Trophoblast cell (in vitro differentiated cells and primary cell): Measurements from ENCODE around the gene KRTAP13-3. TPM values are rescaled to one million over a fixed set of nuclear protein-coding genes. Genes with fewer than 3 reads are reported as not detected.

Experiments used
- DNase-seq, 2 donors: peaks; one replicate each; pipeline ENCODE4 v3.0.0-alpha.2; 2016
- H2AFZ ChIP-seq: 2 replicates; pipeline ENCODE4 v1.6.1; 2013; ENCODE audit warnings: low read length, moderate library complexity, mild to moderate bottlenecking; ENCODE audit not compliant: insufficient read depth, poor library complexity
- H2AK5ac ChIP-seq: 2 replicates; pipeline ENCODE4 v1.6.1; 2013; ENCODE audit warnings: mild to moderate bottlenecking, low read length
- H2BK120ac ChIP-seq: 2 replicates; pipeline ENCODE4 v1.6.1; 2013; ENCODE audit warnings: low read length, mild to moderate bottlenecking, moderate library complexity; ENCODE audit not compliant: insufficient read depth, poor library complexity
- H2BK12ac ChIP-seq: 2 replicates; pipeline ENCODE4 v1.6.1; 2013; ENCODE audit warnings: mild to moderate bottlenecking, low read length, moderate library complexity
- H2BK5ac ChIP-seq: 2 replicates; pipeline ENCODE4 v1.6.1; 2013; ENCODE audit warnings: low read length, low read depth, moderate library complexity, mild to moderate bottlenecking; ENCODE audit not compliant: poor library complexity
- H3K14ac ChIP-seq: 2 replicates; pipeline ENCODE4 v1.6.1; 2013; ENCODE audit warnings: mild to moderate bottlenecking, low read length
- H3K18ac ChIP-seq: 2 replicates; pipeline ENCODE4 v1.6.1; 2013; ENCODE audit warnings: mild to moderate bottlenecking, low read length
- H3K23ac ChIP-seq: 2 replicates; pipeline ENCODE4 v1.6.1; 2013; ENCODE audit warnings: low read length
- H3K27ac ChIP-seq: 2 replicates; pipeline ENCODE4 v1.5.1; 2013; ENCODE audit warnings: low read depth, mild to moderate bottlenecking, inconsistent platforms, low read length, moderate library complexity
- H3K27me3 ChIP-seq: 2 replicates; pipeline ENCODE4 v1.6.1; 2013; ENCODE audit warnings: inconsistent platforms, mild to moderate bottlenecking, low read length, moderate library complexity; ENCODE audit not compliant: insufficient read depth
- H3K36me3 ChIP-seq, 2 experiments: 1 replicate in 1 of 2; 2 replicates in 1 of 2; pipeline ENCODE4 v1.6.1; 2013; ENCODE audit warnings: low read length in 2 of 2, mild to moderate bottlenecking in 2 of 2, moderate library complexity in 1 of 2; ENCODE audit not compliant: insufficient read depth in 2 of 2, control insufficient read depth in 1 of 2
- H3K4ac ChIP-seq: 2 replicates; pipeline ENCODE4 v1.6.1; 2013; ENCODE audit warnings: low read depth, mild to moderate bottlenecking, low read length, moderate library complexity
- H3K4me1 ChIP-seq, 2 experiments: 1 replicate in 1 of 2; 2 replicates in 1 of 2; pipeline ENCODE4 v1.6.1; 2013; ENCODE audit warnings: low read length in 2 of 2, mild to moderate bottlenecking in 2 of 2, moderate library complexity in 1 of 2; ENCODE audit not compliant: insufficient read depth in 2 of 2, control insufficient read depth in 1 of 2
- H3K4me2 ChIP-seq: 2 replicates; pipeline ENCODE4 v1.6.1; 2013; ENCODE audit warnings: inconsistent platforms, mild to moderate bottlenecking, low read length, moderate library complexity
- H3K4me3 ChIP-seq: 2 replicates; pipeline ENCODE4 v1.5.1; 2013; ENCODE audit warnings: mild to moderate bottlenecking, low read depth, low read length, inconsistent platforms
- H3K79me1 ChIP-seq: one replicate; pipeline ENCODE4 v1.6.1; 2013; ENCODE audit warnings: low read length
- H3K79me2 ChIP-seq: 2 replicates; pipeline ENCODE4 v1.6.1; 2013; ENCODE audit warnings: low read length, mild to moderate bottlenecking; ENCODE audit not compliant: control insufficient read depth, insufficient read depth, poor library complexity
- H3K9ac ChIP-seq: 2 replicates; pipeline ENCODE4 v1.6.1; 2013; ENCODE audit warnings: mild to moderate bottlenecking, low read length
- H3K9me3 ChIP-seq: 2 replicates; pipeline ENCODE4 v1.6.1; 2013; ENCODE audit warnings: low read depth, mild to moderate bottlenecking, control low read depth, inconsistent platforms, low read length; ENCODE audit not compliant: insufficient read depth
- H4K12ac ChIP-seq: 2 replicates; pipeline ENCODE4 v1.6.1; 2013; ENCODE audit warnings: low read depth, mild to moderate bottlenecking, low read length, moderate library complexity
- H4K8ac ChIP-seq: 2 replicates; pipeline ENCODE4 v1.6.1; 2013; ENCODE audit warnings: low read depth, mild to moderate bottlenecking, low read length, moderate library complexity
- H4K91ac ChIP-seq: one replicate; pipeline ENCODE4 v1.6.1; 2013; ENCODE audit warnings: low read depth, mild to moderate bottlenecking, low read length, moderate library complexity
- WGBS: extraction: QIAGEN DNeasy Blood & Tissue Kit; methylation state at CpG from one replicate; pipeline ENCODE4 v1.1.7; 2013; ENCODE audit warnings: missing lambda C conversion rate; ENCODE audit not compliant: insufficient read length, insufficient coverage; ENCODE audit errors: extremely low coverage; 5-methylcytosine and 5-hydroxymethylcytosine counted together
- polyA plus RNA-seq: library from polyadenylated mRNA; stranded (reverse); fragments of 200-250 nt; gene quantifications from 2 replicates; pipeline ENCODE4 v1.2.3, GENCODE V29; 2013

KRTAP13-3 gene
- polyA plus RNA-seq: not detected in 2 replicates

- Histone ChIP-seq H3K27ac (no peak within 1 kb of the TSS), H3K36me3 (no peaks in the 10 kb centered on the region), H3K14ac (no peak within 1 kb of the TSS), H2BK5ac (no peak within 1 kb of the TSS), H3K9ac (no peak within 1 kb of the TSS), H2BK12ac (no peak within 1 kb of the TSS), H2AK5ac (no peak within 1 kb of the TSS), H4K91ac (no peak within 1 kb of the TSS), H3K18ac (no peak within 1 kb of the TSS), H3K23ac (no peak within 1 kb of the TSS), H3K4me3 (no peak within 1 kb of the TSS), H2BK120ac (no peak within 1 kb of the TSS), H4K12ac (no peak within 1 kb of the TSS), H2AFZ (no peak within 1 kb of the TSS), H3K79me1 (no peaks in the 10 kb centered on the region), H3K9me3 (no peaks in the 10 kb centered on the region), H3K27me3 (no peaks in the 10 kb centered on the region), H3K79me2 (no peaks in the 10 kb centered on the region), H3K4me2 (no peak within 1 kb of the TSS), H4K8ac (no peak within 1 kb of the TSS), H3K4ac (no peak within 1 kb of the TSS), H3K4me1 (no peaks in the 10 kb centered on the region)
- WGBS: no CpG with 5 or more reads among the region's 5 CpGs
- no peak for DNase-seq
Observed at GRCh38 chr21:30425826-30426225, at the start of gene KRTAP13-3. KRTAP13-3 (minus strand) TSS chr21:30425926; CDS start chr21:30425912, 14 bp downstream.

- H3K4me1 ChIP-seq: no peaks in the 10 kb centered on the region
- no peak overlapping the region for H3K27ac ChIP-seq
- DNase-seq: no peak
- H2BK12ac ChIP-seq: no peak overlapping the region
- no peak overlapping the region for H3K14ac ChIP-seq
- no peak overlapping the region for H3K4me2 ChIP-seq
- no peak overlapping the region for H3K4me3 ChIP-seq
- no peaks in the 10 kb centered on the region for H3K79me1 ChIP-seq
- no peak overlapping the region for H4K12ac ChIP-seq
- no peak overlapping the region for H2AK5ac ChIP-seq
- H3K4ac ChIP-seq: no peak overlapping the region
- no peaks in the 10 kb centered on the region for H3K79me2 ChIP-seq
- no peak overlapping the region for H2BK5ac ChIP-seq
- no peak overlapping the region for H3K9ac ChIP-seq
- WGBS: no CpG with 5 or more reads among the region's 6 CpGs
- no peak overlapping the region for H4K91ac ChIP-seq
- no peak overlapping the region for H3K18ac ChIP-seq
- H2BK120ac ChIP-seq: no peak overlapping the region
- H3K27me3 ChIP-seq: no peaks in the 10 kb centered on the region
- H2AFZ ChIP-seq: no peak overlapping the region
- H3K36me3 ChIP-seq: no peaks in the 10 kb centered on the region
- no peaks in the 10 kb centered on the region for H3K9me3 ChIP-seq
- H3K23ac ChIP-seq: no peak overlapping the region
- no peak overlapping the region for H4K8ac ChIP-seq
Observed at GRCh38 chr21:30468900-30469714, 43.4 kb upstream of the KRTAP13-3 start.

GRCh38 chr21:30463713-30464112 lies 38.0 kb upstream of the KRTAP13-3 start:
- Histone ChIP-seq H3K4me2 (no peak overlapping the region), H2AK5ac (no peak overlapping the region), H3K9me3 (no peaks in the 10 kb centered on the region), H3K79me1 (no peaks in the 10 kb centered on the region), H2BK120ac (no peak overlapping the region), H2BK5ac (no peak overlapping the region), H3K18ac (no peak overlapping the region), H2AFZ (no peak overlapping the region), H4K12ac (no peak overlapping the region), H4K8ac (no peak overlapping the region), H3K23ac (no peak overlapping the region), H3K36me3 (no peaks in the 10 kb centered on the region), H2BK12ac (no peak overlapping the region), H3K4ac (no peak overlapping the region), H3K79me2 (no peaks in the 10 kb centered on the region), H3K14ac (no peak overlapping the region), H3K27ac (no peak overlapping the region), H3K27me3 (no peaks in the 10 kb centered on the region), H3K9ac (no peak overlapping the region), H3K4me3 (no peak overlapping the region), H4K91ac (no peak overlapping the region), H3K4me1 (no peaks in the 10 kb centered on the region)
- no CpG with 5 or more reads among the region's 3 CpGs for WGBS
- peak in 1 of 2 donors; percentile 26 for DNase-seq

- Histone ChIP-seq H3K23ac (no peak overlapping the region), H4K91ac (no peak overlapping the region), H3K79me2 (no peaks in the 10 kb centered on the region), H3K9me3 (no peaks in the 10 kb centered on the region), H3K36me3 (no peaks in the 10 kb centered on the region), H2BK5ac (no peak overlapping the region), H3K79me1 (no peaks in the 10 kb centered on the region), H3K4ac (no peak overlapping the region), H2AFZ (no peak overlapping the region), H2BK120ac (no peak overlapping the region), H2BK12ac (no peak overlapping the region), H3K4me1 (no peaks in the 10 kb centered on the region), H4K12ac (no peak overlapping the region), H3K27ac (no peak overlapping the region), H3K9ac (no peak overlapping the region), H2AK5ac (no peak overlapping the region), H4K8ac (no peak overlapping the region), H3K14ac (no peak overlapping the region), H3K27me3 (no peaks in the 10 kb centered on the region), H3K18ac (no peak overlapping the region), H3K4me3 (no peak overlapping the region), H3K4me2 (no peak overlapping the region)
- no peak for DNase-seq
- WGBS: no CpG with 5 or more reads among the region's 3 CpGs
Observed at GRCh38 chr21:30448514-30448913, 22.8 kb upstream of the KRTAP13-3 start.
